Naive thymus-derived CD4-positive, alpha-beta T cell (primary cell): ENCODE results near the gene NNAT. TPM values are rescaled to one million over a fixed set of nuclear protein-coding genes. Genes with fewer than 3 reads are reported as not detected.
"Not testable (repeated sequence)": the region's sequence is repeated elsewhere in the genome, so short reads cannot be mapped to it uniquely, and the experiment has no call there.

Experiments
- ATAC-seq: fragments of 150-1000 bp; cut with Tn5 transposase; 2 replicates; pipeline ENCODE4 v1.10.0; 2021; ENCODE audit warnings: mild to moderate bottlenecking, moderate library complexity
- CTCF ChIA-PET: fragments of 350-600 bp; sonication (Branson Sonifier 250); formaldehyde crosslinking; loops from one replicate; lab custom pipeline; 2021; ENCODE audit warnings: antibody characterized with exemption; lab: Charles Lee
- POLR2A ChIA-PET: fragments of 350-600 bp; sonication (Branson Sonifier 250); formaldehyde crosslinking; loops from one replicate; lab custom pipeline; 2021; ENCODE audit warnings: antibody characterized with exemption, inconsistent platforms; lab: Charles Lee
- DNase-seq, 9 donors: peaks; one replicate each; pipeline versions ENCODE4 v3.0.0 to v3.0.0-alpha.2; 2020 to 2022; ENCODE audit warnings: mixed read lengths in 1 of 9
- H3K27ac ChIP-seq: one replicate; pipeline ENCODE4 v1.7.0; 2013; ENCODE audit warnings: mild to moderate bottlenecking, low read depth, low read length, moderate library complexity
- H3K27me3 ChIP-seq, 2 donors: one replicate each; pipeline ENCODE4 v1.7.0; 2013; ENCODE audit warnings: low read length in 2 of 2, mild to moderate bottlenecking in 2 of 2, moderate library complexity in 2 of 2; ENCODE audit not compliant: control insufficient read depth in 2 of 2, insufficient read depth in 2 of 2
- H3K36me3 ChIP-seq, 3 experiments: 1 replicate in 2 of 3; 2 replicates in 1 of 3; pipeline ENCODE4 v1.7.0; 2013; ENCODE audit warnings: low read length in 3 of 3, mild to moderate bottlenecking in 3 of 3, moderate library complexity in 1 of 3; ENCODE audit not compliant: insufficient read depth in 3 of 3, control insufficient read depth in 2 of 3
- H3K4me1 ChIP-seq, 2 donors: one replicate each; pipeline ENCODE4 v1.7.0; 2013; ENCODE audit warnings: low read length in 2 of 2, mild to moderate bottlenecking in 2 of 2, moderate library complexity in 1 of 2; ENCODE audit not compliant: control insufficient read depth in 2 of 2, insufficient read depth in 2 of 2
- H3K4me3 ChIP-seq: 2 replicates; pipeline ENCODE4 v1.7.0; 2013; ENCODE audit warnings: mild to moderate bottlenecking, low read length
- H3K9me3 ChIP-seq, 3 experiments: 1 replicate in 2 of 3; 2 replicates in 1 of 3; pipeline ENCODE4 v1.7.0; 2013; ENCODE audit warnings: low read length in 3 of 3; ENCODE audit not compliant: control insufficient read depth in 2 of 3
- H3K27ac Mint-ChIP-seq, 9 donors: one replicate each; pipeline ENCODE4 v1.8.0; 2020 to 2022; ENCODE audit warnings: mixed read lengths in 9 of 9, mild to moderate bottlenecking in 8 of 9, moderate library complexity in 5 of 9, inconsistent platforms in 2 of 9
- H3K27me3 Mint-ChIP-seq, 5 donors: one replicate each; pipeline ENCODE4 v1.8.0; 2021 to 2022; ENCODE audit warnings: mixed read lengths in 5 of 5, mild to moderate bottlenecking in 1 of 5
- H3K36me3 Mint-ChIP-seq, 5 donors: one replicate each; pipeline ENCODE4 v1.8.0; 2020 to 2022; ENCODE audit warnings: mixed read lengths in 5 of 5, mild to moderate bottlenecking in 3 of 5, inconsistent platforms in 1 of 5
- H3K4me1 Mint-ChIP-seq, 7 donors: one replicate each; pipeline ENCODE4 v1.8.0; 2020 to 2022; ENCODE audit warnings: mixed read lengths in 7 of 7, mild to moderate bottlenecking in 3 of 7, inconsistent platforms in 1 of 7
- H3K4me3 Mint-ChIP-seq, 10 donors: one replicate each; pipeline ENCODE4 v1.8.0; 2020 to 2022; ENCODE audit warnings: mild to moderate bottlenecking in 10 of 10, mixed read lengths in 10 of 10, moderate library complexity in 6 of 10, inconsistent platforms in 2 of 10
- H3K9me3 Mint-ChIP-seq, 11 donors: one replicate each; pipeline ENCODE4 v1.8.0; 2020 to 2022; ENCODE audit warnings: mixed read lengths in 11 of 11, mild to moderate bottlenecking in 4 of 11, inconsistent platforms in 1 of 11, moderate library complexity in 1 of 11
- intact Hi-C, 2 donors: fragments of 100-400 bp; cut with micrococcal nuclease; formaldehyde crosslinking; loops; one replicate each; pipeline ENCODE4 v1.15.1; 2023
- polyA plus RNA-seq, 2 donors: library from polyadenylated mRNA; unstranded; fragments of 300-500 nt; fragmentation: Illumina TruSeq; gene quantifications; one replicate each; pipeline ENCODE4 v1.2.3, GENCODE V29; 2021
- total RNA-seq, 6 experiments: library from RNA in 5 of 6; stranded (reverse) in 5 of 6; gene quantifications; 1 replicate in 5 of 6; 2 replicates in 1 of 6; pipeline ENCODE4 v1.2.3 and lab custom pipeline; 2021 to 2026

The NNAT gene
- total and polyA plus RNA-seq, 7 experiments from 2014 or later: not detected

GRCh38 chr20:37540838-37541237 is 19.8 kb downstream of the NNAT start:
- ATAC-seq, H3K9me3 ChIP-seq, H3K27ac Mint-ChIP-seq, H3K27me3 ChIP-seq, H3K9me3 Mint-ChIP-seq, H3K4me1 ChIP-seq, DNase-seq, H3K27ac ChIP-seq, H3K4me3 ChIP-seq, H3K4me1 Mint-ChIP-seq, H3K4me3 Mint-ChIP-seq, H3K36me3 Mint-ChIP-seq, H3K36me3 ChIP-seq, intact Hi-C loops: not testable (repeated sequence)
- POLR2A ChIA-PET: interaction anchor here (1.1 kb wide), 1 partner anchor 251 kb away, joined by 3 read pairs; the partner anchor contains the start of gene MANBAL
- CTCF ChIA-PET: interaction anchor here (0.6 kb wide), 1 partner anchor 455 kb away, joined by 3 read pairs; no protein-coding TSS in a partner anchor
- peaks cover 0 to 17% (median 6%) of the 10 kb centered on the region in 5 donors for H3K27me3 Mint-ChIP-seq

GRCh38 chr20:37541326-37541725 is 20.3 kb downstream of the NNAT start:
- H3K36me3 ChIP-seq: no peaks in the 10 kb centered on the region
- ATAC-seq (no peak), DNase-seq (no peak)
- peaks cover 0 to 3% (median 0%) of the 10 kb centered on the region in 7 donors for H3K4me1 Mint-ChIP-seq
- H3K27ac Mint-ChIP-seq: no peak overlapping the region
- H3K4me3 Mint-ChIP-seq: no peak overlapping the region
- no peak overlapping the region for H3K4me3 ChIP-seq
- H3K36me3 Mint-ChIP-seq: no peaks in the 10 kb centered on the region
- intact Hi-C loops: no loop called here
- peaks cover 0 to 18% (median 8%) of the 10 kb centered on the region in 5 donors for H3K27me3 Mint-ChIP-seq
- no peak overlapping the region for H3K27ac ChIP-seq
- H3K9me3 ChIP-seq: no peaks in the 10 kb centered on the region
- peaks cover 0 to 1% (median 0%) of the 10 kb centered on the region in 11 donors for H3K9me3 Mint-ChIP-seq
- no peaks in the 10 kb centered on the region for H3K27me3 ChIP-seq
- CTCF ChIA-PET: interaction anchor here (0.6 to 1.1 kb wide), 2 partner anchors 349 to 455 kb away, joined by 3 read pairs; no protein-coding TSS in a partner anchor
- no peaks in the 10 kb centered on the region for H3K4me1 ChIP-seq
- POLR2A ChIA-PET: interaction anchor here (1.1 kb wide), 1 partner anchor 252 kb away, joined by 3 read pairs; the partner anchor contains the start of gene MANBAL

GRCh38 chr20:37542281-37542680 is 21.2 kb downstream of the NNAT start:
- peaks cover 0 to 3% (median 0%) of the 10 kb centered on the region in 7 donors for H3K4me1 Mint-ChIP-seq
- POLR2A ChIA-PET: no interaction called here
- CTCF ChIA-PET: interaction anchor here (0.6 to 1.1 kb wide), 2 partner anchors 311 to 350 kb away, joined by 3 read pairs; no protein-coding TSS in a partner anchor
- H3K27ac Mint-ChIP-seq: no peak overlapping the region
- H3K27ac ChIP-seq: no peak overlapping the region
- H3K27me3 ChIP-seq: no peaks in the 10 kb centered on the region
- H3K27me3 Mint-ChIP-seq: peaks cover 0 to 17% (median 12%) of the 10 kb centered on the region in 5 donors
- no peaks in the 10 kb centered on the region for H3K36me3 ChIP-seq
- H3K9me3 Mint-ChIP-seq: peaks cover 0 to 1% (median 0%) of the 10 kb centered on the region in 11 donors
- no peak overlapping the region for H3K4me3 Mint-ChIP-seq
- intact Hi-C loops: no loop called here
- no peak overlapping the region for H3K4me3 ChIP-seq
- H3K36me3 Mint-ChIP-seq: no peaks in the 10 kb centered on the region
- H3K4me1 ChIP-seq: no peaks in the 10 kb centered on the region
- DNase-seq: no peak
- H3K9me3 ChIP-seq: no peaks in the 10 kb centered on the region
- no peak for ATAC-seq

GRCh38 chr20:37543828-37544227 is 22.8 kb downstream of the NNAT start:
- Histone ChIP-seq H3K4me1 (no peaks in the 10 kb centered on the region), H3K4me3 (no peak overlapping the region), H3K27ac (no peak overlapping the region), H3K9me3 (no peaks in the 10 kb centered on the region), H3K36me3 (no peaks in the 10 kb centered on the region), H3K27me3 (no peaks in the 10 kb centered on the region)
- Mint-ChIP-seq H3K4me1 (peaks cover 0 to 3% (median 0%) of the 10 kb centered on the region in 7 donors), H3K4me3 (no peak overlapping the region), H3K27ac (no peak overlapping the region), H3K36me3 (no peaks in the 10 kb centered on the region), H3K9me3 (peaks cover 0 to 1% (median 0%) of the 10 kb centered on the region in 11 donors), H3K27me3 (peaks cover 0 to 13% (median 8%) of the 10 kb centered on the region in 5 donors)
- intact Hi-C loops: no loop called here
- POLR2A ChIA-PET: no interaction called here
- ATAC-seq (no peak), DNase-seq (no peak)
- CTCF ChIA-PET: no interaction called here

- H3K36me3 Mint-ChIP-seq: peaks cover 0 to under 1% (median 0%) of the 10 kb centered on the region in 5 donors
- ChIA-PET POLR2A (no interaction called here), CTCF (no interaction called here)
Measured at GRCh38 chr20:37544386-37544785, 23.3 kb downstream of the NNAT start.

GRCh38 chr20:37545516-37545915 is 24.5 kb downstream of the NNAT start:
- peak overlapping the region in 1 of 9 donors; percentile 14 for H3K27ac Mint-ChIP-seq
- peaks cover 0 to 3% (median 0%) of the 10 kb centered on the region in 5 donors for H3K36me3 Mint-ChIP-seq
- DNase-seq (no peak), ATAC-seq (no peak)
- Histone ChIP-seq H3K4me1 (no peaks in the 10 kb centered on the region), H3K36me3 (no peaks in the 10 kb centered on the region), H3K9me3 (no peaks in the 10 kb centered on the region), H3K4me3 (no peak overlapping the region), H3K27me3 (no peaks in the 10 kb centered on the region), H3K27ac (no peak overlapping the region)
- no peak overlapping the region for H3K4me3 Mint-ChIP-seq
- ChIA-PET POLR2A (no interaction called here), CTCF (interaction anchor here (1.3 kb wide), 1 partner anchor 350 kb away, joined by 3 read pairs; no protein-coding TSS in a partner anchor)
- H3K4me1 Mint-ChIP-seq: no peaks in the 10 kb centered on the region
- intact Hi-C loops: no loop called here
- H3K27me3 Mint-ChIP-seq: peaks cover 0 to 12% (median 8%) of the 10 kb centered on the region in 5 donors
- H3K9me3 Mint-ChIP-seq: peaks cover 0 to 5% (median 0%) of the 10 kb centered on the region in 11 donors

More at GRCh38 chr20:37544386-37544785, 23.3 kb downstream of the NNAT start:
- peaks cover 0 to 13% (median 8%) of the 10 kb centered on the region in 5 donors for H3K27me3 Mint-ChIP-seq
- DNase-seq (no peak), ATAC-seq (no peak)
- H3K9me3 ChIP-seq: no peaks in the 10 kb centered on the region
- no peaks in the 10 kb centered on the region for H3K36me3 ChIP-seq
- H3K4me1 Mint-ChIP-seq: peaks cover 0 to 3% (median 0%) of the 10 kb centered on the region in 7 donors
- H3K9me3 Mint-ChIP-seq: peaks cover 0 to 1% (median 0%) of the 10 kb centered on the region in 11 donors
- H3K27ac ChIP-seq: no peak overlapping the region
- H3K27me3 ChIP-seq: no peaks in the 10 kb centered on the region
- H3K4me3 ChIP-seq: no peak overlapping the region
- no peak overlapping the region for H3K4me3 Mint-ChIP-seq
- H3K4me1 ChIP-seq: no peaks in the 10 kb centered on the region
- intact Hi-C loops: no loop called here
- no peak overlapping the region for H3K27ac Mint-ChIP-seq

- CTCF ChIA-PET: interaction anchor here (0.6 kb wide), 1 partner anchor 9 kb away, joined by 3 read pairs; no protein-coding TSS in a partner anchor
- Histone ChIP-seq H3K36me3 (no peaks in the 10 kb centered on the region), H3K27me3 (no peaks in the 10 kb centered on the region), H3K4me3 (no peak overlapping the region), H3K4me1 (no peaks in the 10 kb centered on the region), H3K9me3 (no peaks in the 10 kb centered on the region), H3K27ac (no peak overlapping the region)
- no peak for DNase-seq
- Mint-ChIP-seq H3K4me3 (no peak overlapping the region), H3K9me3 (peaks cover 0 to 5% (median 0%) of the 10 kb centered on the region in 11 donors), H3K4me1 (no peaks in the 10 kb centered on the region), H3K27me3 (peaks cover 5 to 24% (median 8%) of the 10 kb centered on the region in 5 donors), H3K36me3 (peaks cover 0 to 3% (median 0%) of the 10 kb centered on the region in 5 donors), H3K27ac (no peak overlapping the region)
- intact Hi-C loops: no loop called here
- no peak for ATAC-seq
- POLR2A ChIA-PET: no interaction called here
Measured at GRCh38 chr20:37547912-37548311, 26.9 kb downstream of the NNAT start.
